GM23248 (cell line): ENCODE data around the gene VWF.

ENCODE experiments used
- EZH2 ChIP-seq: fragments of 200-600 bp; sonication (generic); IDR thresholded peaks from 2 replicates; pipeline ENCODE4 v1.6.1; 2018; ENCODE audit warnings: antibody characterized with exemption, mild to moderate bottlenecking; ENCODE audit not compliant: insufficient read depth, poor library complexity, severe bottlenecking
- EZH2phosphoT487 ChIP-seq: fragments of 200-600 bp; sonication (generic); IDR thresholded peaks from 2 replicates; pipeline ENCODE4 v1.6.1; 2018; ENCODE audit warnings: antibody characterized with exemption, moderate library complexity, mild to moderate bottlenecking, low read depth; ENCODE audit not compliant: insufficient read depth

- TF ChIP-seq EZH2 (no peak), EZH2phosphoT487 (no peak)
Observed at GRCh38 chr12:5908251-5908650, 216.2 kb downstream of the VWF start.
